Body of pancreas (tissue), 4 donors: ENCODE measurements around the gene SLC25A44.
"Not testable (repeated sequence)": the region's sequence is repeated elsewhere in the genome, so short reads cannot be mapped to it uniquely, and the experiment has no call there.

Experiments used
- POLR2A ChIP-seq, 3 donors: fragments of 450-650 bp; IDR thresholded peaks; one replicate each; pipeline ENCODE4 v1.6.1; 2016; ENCODE audit warnings: antibody characterized with exemption in 3 of 3, mild to moderate bottlenecking in 2 of 3
- TF ChIP-seq, protein P1 (sequence below), 7 experiments: fragments of 450-650 bp in 4 of 7; fragments of 200-600 bp in 3 of 7; sonication (generic) in 3 of 7; IDR thresholded peaks; one replicate each; pipeline ENCODE4 v1.5.1; 2016 to 2019; ENCODE audit warnings: antibody characterized with exemption in 7 of 7

DNA sequence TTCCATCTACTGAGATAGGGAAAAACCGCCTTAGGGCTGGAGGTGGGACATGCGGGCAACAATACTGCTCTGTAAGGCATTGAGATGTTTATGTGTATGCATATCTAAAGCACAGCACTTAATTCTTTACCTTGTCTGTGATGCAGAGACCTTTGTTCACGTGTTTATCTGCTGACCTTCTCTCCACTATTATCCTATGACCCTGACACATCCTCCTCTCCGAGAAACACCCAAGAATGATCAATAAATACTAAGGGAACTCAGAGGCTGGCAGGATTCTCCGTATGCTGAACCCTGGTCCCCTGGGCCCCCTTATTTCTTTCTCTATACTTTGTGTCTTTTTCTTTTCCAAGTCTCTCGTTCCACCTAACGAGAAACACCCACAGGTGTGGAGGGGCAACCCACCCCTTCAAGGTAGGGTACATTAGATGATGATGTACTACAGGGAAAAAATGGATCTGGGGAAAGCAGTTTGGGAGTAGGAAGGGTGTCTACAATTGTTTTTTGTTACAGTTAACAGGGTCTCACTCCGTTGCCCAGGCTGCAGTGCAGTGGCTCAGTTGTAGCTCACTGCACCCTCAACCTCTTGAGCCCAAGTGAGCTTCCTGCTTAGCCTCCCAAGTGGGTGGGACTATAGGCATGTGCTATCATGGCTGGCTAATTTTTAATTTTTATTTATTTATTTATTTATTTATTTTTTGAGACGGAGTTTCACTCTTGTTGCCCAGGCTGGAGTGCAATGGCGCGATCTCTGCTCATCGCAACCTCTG lies 11.7 kb upstream of the SLC25A44 start:
- TF ChIP-seq POLR2A (IDR thresholded peaks at IDR 0.05), result not testable (repeated sequence)
- TF ChIP-seq, protein P1, sequence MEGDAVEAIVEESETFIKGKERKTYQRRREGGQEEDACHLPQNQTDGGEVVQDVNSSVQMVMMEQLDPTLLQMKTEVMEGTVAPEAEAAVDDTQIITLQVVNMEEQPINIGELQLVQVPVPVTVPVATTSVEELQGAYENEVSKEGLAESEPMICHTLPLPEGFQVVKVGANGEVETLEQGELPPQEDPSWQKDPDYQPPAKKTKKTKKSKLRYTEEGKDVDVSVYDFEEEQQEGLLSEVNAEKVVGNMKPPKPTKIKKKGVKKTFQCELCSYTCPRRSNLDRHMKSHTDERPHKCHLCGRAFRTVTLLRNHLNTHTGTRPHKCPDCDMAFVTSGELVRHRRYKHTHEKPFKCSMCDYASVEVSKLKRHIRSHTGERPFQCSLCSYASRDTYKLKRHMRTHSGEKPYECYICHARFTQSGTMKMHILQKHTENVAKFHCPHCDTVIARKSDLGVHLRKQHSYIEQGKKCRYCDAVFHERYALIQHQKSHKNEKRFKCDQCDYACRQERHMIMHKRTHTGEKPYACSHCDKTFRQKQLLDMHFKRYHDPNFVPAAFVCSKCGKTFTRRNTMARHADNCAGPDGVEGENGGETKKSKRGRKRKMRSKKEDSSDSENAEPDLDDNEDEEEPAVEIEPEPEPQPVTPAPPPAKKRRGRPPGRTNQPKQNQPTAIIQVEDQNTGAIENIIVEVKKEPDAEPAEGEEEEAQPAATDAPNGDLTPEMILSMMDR (IDR thresholded peaks at IDR 0.05), result not testable (repeated sequence)
